Germinal center (tissue), 1 donor: ENCODE results near the gene THOC6.

Experiments used
- DNase-seq: peaks from one replicate; pipeline ENCODE4 v3.0.0; 2012; ENCODE audit warnings: mixed read lengths, low spot score

Gene THOC6

GRCh38 chr16:3023669-3024478, at the start of gene THOC6, which contains the start of gene HCFC1R1:
TSS of gene THOC6 (plus strand) at chr16:3024035. CDS start at chr16:3024327, 292 bp downstream.
TSS of gene HCFC1R1 (minus strand) at chr16:3023942. CDS start at chr16:3023941, 1 bp downstream.
- DNase-seq: peak; percentile 89

DNA sequence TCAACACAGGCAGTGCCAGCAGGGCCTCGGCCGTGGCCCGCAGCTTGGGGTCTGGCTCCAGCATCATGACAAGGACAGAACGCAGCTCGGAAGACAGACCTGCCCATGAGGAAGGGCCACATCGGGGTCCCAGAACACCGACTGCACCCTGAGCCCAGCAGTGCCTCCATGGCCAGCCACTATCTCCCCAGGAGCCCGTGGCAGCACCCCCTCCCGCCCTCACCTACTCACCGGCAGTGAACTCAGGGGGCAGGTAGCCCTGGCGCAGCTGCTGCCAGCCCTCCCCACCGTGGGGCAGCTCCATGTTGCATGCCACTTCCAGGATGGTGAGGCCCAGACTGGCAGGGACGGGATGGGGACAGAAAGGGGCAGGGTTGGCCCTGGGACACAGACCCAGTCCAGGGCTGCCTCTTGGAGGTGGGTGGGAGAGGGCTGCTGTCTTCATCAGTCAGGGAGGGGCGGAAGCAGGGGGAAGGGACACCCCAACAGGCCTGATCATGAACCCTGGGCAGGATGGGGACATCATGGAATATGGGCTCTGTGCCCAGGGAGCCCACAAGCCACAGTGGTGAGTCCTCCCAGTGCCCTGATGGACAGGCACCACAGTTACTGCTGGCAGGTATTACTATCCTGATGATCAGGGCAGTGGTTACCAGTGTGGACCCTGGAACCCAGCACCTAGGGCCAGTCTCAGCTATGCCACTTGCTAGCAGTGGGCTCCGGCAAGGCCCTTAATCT, 49.3 kb upstream of the THOC6 start:
- DNase-seq: no peak

GRCh38 chr16:2975161-2975795, 48.6 kb upstream of the THOC6 start:
- DNase-seq: no peak

DNA sequence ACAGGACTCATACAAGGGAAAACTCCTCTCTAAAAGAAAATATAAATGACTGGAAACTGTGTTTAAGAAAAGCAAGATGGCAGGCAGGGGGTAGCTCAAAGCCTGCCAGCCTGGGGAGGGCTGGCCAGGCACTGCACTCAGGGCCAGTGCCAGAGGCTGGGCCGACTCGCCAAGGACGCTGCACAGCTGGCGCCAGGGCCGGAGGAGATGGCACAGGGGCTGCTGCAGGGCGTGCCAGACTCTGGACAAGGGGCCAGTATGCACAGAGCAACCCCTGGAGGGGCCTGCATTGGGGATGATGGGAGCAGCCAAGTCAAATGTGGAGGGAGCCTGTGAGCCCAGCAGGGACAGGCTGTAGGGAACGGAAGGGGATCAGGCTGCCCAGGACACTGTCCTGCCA, 47.6 kb upstream of the THOC6 start:
- no peak for DNase-seq

DNA sequence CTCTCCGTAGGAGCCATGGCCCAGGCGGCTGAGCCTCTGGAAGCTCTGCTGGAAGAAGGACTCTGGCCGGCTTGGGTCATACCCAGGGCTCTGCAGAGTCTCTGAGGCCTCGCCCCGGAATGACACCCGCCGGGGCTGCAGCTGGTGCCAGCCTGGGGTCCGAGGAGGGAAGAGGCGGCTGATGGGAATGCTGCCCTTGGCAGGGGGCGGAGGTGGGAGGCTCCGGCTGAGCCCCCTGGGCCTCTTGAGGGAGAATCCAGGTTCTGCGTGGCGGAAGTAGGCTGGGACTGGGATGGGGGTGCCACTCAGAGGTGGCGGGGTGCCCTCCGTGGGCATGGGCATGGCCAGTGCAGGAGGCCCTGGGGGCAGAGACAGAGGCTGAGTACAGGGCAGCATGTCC, 47.2 kb upstream of the THOC6 start:
- DNase-seq: no peak

DNA sequence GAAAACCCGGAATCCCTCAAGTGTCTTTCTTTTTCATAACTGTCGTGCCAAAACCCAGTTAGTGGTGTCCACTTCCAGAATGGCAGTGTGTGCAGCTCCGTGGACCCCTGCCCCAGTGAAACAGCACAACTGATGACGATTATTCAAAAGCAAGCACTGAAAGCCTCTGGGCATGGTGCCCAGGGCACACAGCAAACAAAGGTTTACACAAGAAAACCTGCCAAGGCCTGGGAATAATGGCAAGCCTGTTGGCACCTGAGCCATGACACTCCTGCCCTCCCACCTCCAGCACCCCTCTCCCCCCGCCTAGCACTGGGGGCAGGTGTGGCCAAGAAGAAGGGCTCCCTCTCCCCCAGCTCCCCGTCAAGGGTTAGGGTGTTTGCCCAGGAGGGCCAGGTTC, 46.4 kb upstream of the THOC6 start:
- DNase-seq: no peak

DNA sequence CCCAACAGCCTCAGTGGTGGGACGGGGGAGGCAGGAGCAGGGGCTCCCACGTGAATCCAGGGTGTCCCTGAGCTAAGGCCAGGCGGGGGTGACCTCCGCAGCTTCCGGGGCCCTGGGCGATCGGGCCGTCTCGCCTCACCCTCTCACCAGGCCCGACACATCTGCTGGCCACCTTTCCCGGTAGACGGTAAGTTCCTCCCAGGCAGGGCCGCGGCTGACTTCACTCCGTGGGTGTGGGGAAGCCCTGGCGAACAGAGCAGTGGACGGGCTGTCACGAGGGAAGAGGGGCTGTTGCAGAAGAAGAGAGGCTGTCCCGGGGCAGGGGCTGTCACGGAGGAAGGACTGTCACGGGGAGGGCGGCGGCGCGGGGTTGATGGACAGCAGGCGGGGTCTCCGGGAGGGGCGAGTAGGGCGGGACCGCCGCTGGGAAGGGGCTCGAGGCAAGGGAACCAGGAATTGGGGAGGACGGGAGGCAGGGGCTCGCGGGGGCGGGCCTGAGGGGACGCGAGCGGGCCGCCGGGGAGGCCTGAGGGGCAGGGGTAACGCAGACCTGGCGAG, 44.1 kb upstream of the THOC6 start:
- no peak for DNase-seq

GRCh38 chr16:2980227-2981176, 43.3 kb upstream of the THOC6 start, which contains the start of gene PKMYT1:
TSS of gene PKMYT1 (minus strand) at chr16:2980446. CDS start at chr16:2979657, 789 bp downstream.
- peak; percentile 100 for DNase-seq

GRCh38 chr16:2981177-2981898, 42.5 kb upstream of the THOC6 start:
- DNase-seq: no peak

DNA sequence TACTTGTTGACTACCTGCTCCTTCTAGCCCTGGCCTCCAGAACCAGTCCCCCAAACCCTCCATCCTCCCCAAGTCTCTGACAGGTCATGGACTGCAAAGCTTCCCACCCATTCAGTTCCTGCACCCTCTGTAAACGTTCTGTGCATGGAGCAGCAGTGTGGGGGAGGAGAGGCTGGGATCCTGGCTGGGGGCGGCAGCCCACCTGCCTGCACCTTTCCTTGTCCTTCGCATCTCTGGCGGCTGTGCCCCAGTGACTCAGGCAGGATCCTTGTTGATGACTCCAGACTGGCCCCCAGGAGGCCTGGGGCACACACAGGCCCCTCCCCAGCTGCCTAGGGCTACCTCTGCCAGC, 42.0 kb upstream of the THOC6 start:
- DNase-seq: no peak

GRCh38 chr16:2982402-2982801, 41.4 kb upstream of the THOC6 start:
- DNase-seq: no peak

GRCh38 chr16:2983706-2984136, 40.1 kb upstream of the THOC6 start:
- DNase-seq: peak; percentile 84

- no peak for DNase-seq
Measured at GRCh38 chr16:2985462-2985861, 38.4 kb upstream of the THOC6 start.

DNA sequence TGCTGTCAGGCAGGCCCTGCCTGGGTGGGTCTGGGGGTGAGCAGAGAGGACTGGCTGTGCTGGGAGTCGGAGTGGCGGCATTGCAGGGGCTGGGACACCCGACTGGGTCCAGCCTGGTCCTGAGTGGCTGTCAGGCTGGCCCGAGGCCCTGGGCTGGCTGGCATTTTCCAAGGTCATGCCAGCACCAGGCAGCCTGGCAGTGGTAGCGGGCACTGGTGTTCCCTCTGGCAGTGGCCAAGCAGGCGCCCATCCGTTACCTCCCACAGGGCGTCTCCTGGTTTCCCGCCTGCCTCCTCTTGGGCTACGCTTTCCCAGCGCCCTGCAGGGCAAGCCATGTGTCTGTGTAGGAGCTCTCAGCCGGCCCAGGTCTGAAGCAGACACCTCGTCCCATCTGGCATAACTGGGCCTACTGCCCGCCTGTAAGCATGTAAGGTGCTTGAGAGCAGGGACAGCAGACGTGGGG, 37.9 kb upstream of the THOC6 start:
- no peak for DNase-seq

DNA sequence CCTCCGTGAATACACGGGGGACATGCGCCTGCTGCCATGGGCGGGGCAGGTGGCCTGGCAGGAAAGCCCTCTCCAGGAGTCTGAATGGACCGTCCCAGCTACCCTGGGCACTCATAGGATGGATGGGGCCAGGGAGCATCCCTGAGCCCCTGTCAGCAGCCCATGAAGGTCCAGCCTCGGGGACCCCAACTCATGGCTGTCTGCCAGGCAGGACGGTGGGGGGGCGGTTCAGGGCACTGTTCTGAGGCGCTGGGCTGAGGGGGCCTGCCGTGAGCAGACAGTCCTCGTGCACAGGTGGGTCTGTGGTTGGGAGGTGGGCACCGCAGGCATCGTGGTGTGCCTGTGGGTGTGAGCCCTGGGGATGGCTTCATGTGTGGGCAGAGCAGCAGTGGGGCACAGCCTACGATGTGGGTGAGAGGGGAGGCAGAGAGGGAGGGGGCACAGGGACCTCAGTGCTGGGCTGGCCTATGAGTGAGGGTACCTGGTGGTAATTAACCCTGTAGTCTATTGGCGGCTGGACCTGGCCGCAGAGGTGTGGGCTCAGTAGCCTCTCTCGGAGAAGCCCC, 37.1 kb upstream of the THOC6 start:
- DNase-seq: no peak

DNA sequence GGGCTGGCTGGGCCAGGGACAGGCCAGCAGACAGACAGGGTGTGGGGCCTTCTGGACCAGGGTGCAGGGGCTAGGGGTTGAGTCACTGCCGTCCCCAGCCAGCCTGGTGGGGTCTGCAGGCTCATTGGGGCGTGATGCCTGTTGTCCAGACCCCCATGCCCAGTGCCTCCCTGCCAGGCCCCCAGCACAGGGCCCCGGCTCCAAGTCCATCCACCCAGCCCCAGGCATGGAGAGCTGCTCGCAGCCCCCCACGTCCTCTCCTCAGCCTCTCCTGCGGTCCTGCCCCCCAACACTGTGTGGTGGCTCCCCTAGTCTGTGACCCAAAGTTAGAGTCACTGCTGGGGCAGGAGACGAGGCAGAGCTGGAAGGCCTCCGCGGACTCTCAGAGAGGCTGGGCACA, 36.5 kb upstream of the THOC6 start:
- DNase-seq: no peak

GRCh38 chr16:2987833-2988232, 36.0 kb upstream of the THOC6 start:
- DNase-seq: no peak

- no peak for DNase-seq
Measured at GRCh38 chr16:2988590-2989099, 35.2 kb upstream of the THOC6 start.

- no peak for DNase-seq
Measured at GRCh38 chr16:2990891-2991290, 32.9 kb upstream of the THOC6 start.
